Naive B cell (primary cell): ENCODE measurements around the gene RIN1. TPM values are rescaled to one million over a fixed set of nuclear protein-coding genes. Genes with fewer than 3 reads are reported as not detected.

Source experiments
- ATAC-seq, 2 donors: fragments of 150-1000 bp; cut with Tn5 transposase; 2 replicates each; pipeline ENCODE4 v1.10.0; 2021; ENCODE audit warnings: low read depth in 2 of 2, mild to moderate bottlenecking in 2 of 2, moderate library complexity in 2 of 2
- DNase-seq: peaks from one replicate; pipeline ENCODE4 v3.0.0; 2022
- H3K27ac Mint-ChIP-seq, 6 donors: one replicate each; pipeline ENCODE4 v1.8.0; 2020 to 2022; ENCODE audit warnings: mild to moderate bottlenecking in 6 of 6, mixed read lengths in 6 of 6, moderate library complexity in 5 of 6, inconsistent platforms in 2 of 6
- H3K27me3 Mint-ChIP-seq, 3 donors: one replicate each; pipeline ENCODE4 v1.8.0; 2021 to 2022; ENCODE audit warnings: mixed read lengths in 3 of 3, mild to moderate bottlenecking in 1 of 3
- H3K36me3 Mint-ChIP-seq, 2 donors: one replicate each; pipeline ENCODE4 v1.8.0; 2020 to 2022; ENCODE audit warnings: mixed read lengths in 2 of 2, inconsistent platforms in 1 of 2, mild to moderate bottlenecking in 1 of 2
- H3K4me1 Mint-ChIP-seq, 3 donors: one replicate each; pipeline ENCODE4 v1.8.0; 2020 to 2022; ENCODE audit warnings: mixed read lengths in 3 of 3, inconsistent platforms in 1 of 3, mild to moderate bottlenecking in 1 of 3, moderate library complexity in 1 of 3
- H3K4me3 Mint-ChIP-seq, 8 donors: one replicate each; pipeline ENCODE4 v1.8.0; 2020 to 2022; ENCODE audit warnings: mild to moderate bottlenecking in 8 of 8, mixed read lengths in 8 of 8, moderate library complexity in 8 of 8, inconsistent platforms in 2 of 8
- H3K9me3 Mint-ChIP-seq, 7 donors: one replicate each; pipeline ENCODE4 v1.8.0; 2020 to 2022; ENCODE audit warnings: mixed read lengths in 7 of 7, mild to moderate bottlenecking in 5 of 7, inconsistent platforms in 2 of 7, moderate library complexity in 1 of 7
- polyA plus RNA-seq, 6 donors: library from polyadenylated mRNA; unstranded; fragments of 300-500 nt; fragmentation: Illumina TruSeq; gene quantifications; one replicate each; pipeline ENCODE4 v1.2.3, GENCODE V29; 2021; ENCODE audit warnings: low read depth in 6 of 6

The RIN1 gene
- polyA plus RNA-seq, 6 donors from 2014 or later = 0.11 to 3.1 (median 0.51) TPM; not detected in 3

DNA sequence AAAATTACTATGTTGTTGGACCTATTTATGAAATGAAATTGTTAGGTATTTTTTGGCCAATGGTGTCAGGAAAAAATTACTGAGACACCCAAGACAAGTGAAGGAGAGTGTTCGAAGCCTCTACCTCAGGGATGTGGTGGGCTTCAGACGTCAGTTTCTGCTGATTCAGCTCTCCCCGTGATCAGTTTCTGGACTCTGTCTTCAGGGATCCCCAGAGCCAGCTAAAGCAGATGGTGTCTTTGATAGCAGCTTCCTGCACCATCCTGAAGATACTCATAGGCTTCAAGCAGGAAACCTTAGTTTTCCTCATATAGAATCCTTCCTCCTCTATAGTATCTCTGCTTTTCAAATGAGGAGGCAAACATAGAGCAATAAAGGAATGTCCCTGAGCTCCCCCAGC is 26.8 kb downstream of the RIN1 start:
- H3K36me3 Mint-ChIP-seq = no peaks in the 10 kb centered on the region
- no peaks in the 10 kb centered on the region for H3K9me3 Mint-ChIP-seq
- no peak for DNase-seq
- H3K4me3 Mint-ChIP-seq = no peak overlapping the region
- peaks cover 8 to 20% (median 13%) of the 10 kb centered on the region in 3 donors for H3K4me1 Mint-ChIP-seq
- no peak overlapping the region for H3K27ac Mint-ChIP-seq
- H3K27me3 Mint-ChIP-seq = peaks cover 4 to 11% (median 9%) of the 10 kb centered on the region in 3 donors
- ATAC-seq = no peak

DNA sequence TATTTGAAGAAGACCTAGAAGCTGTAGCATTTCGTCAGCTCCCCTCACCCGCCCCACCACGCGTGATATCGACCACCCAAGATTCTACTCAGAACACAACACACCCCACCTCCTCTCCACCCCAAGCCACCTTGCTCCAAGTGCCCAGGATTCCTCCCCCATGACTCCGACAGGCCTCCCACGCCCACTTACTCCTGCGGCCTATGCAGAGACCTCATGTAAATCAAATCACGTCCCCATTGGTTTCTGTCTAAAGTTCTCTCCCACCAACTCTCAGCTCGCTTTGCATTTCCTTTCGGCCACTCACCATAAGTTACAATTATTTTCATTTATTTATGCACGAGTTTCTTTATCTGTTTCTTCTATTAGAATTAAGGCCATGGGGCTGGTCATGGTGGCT is 33.6 kb downstream of the RIN1 start:
- no peak overlapping the region for H3K27ac Mint-ChIP-seq
- no peaks in the 10 kb centered on the region for H3K4me1 Mint-ChIP-seq
- H3K9me3 Mint-ChIP-seq = no peaks in the 10 kb centered on the region
- H3K36me3 Mint-ChIP-seq = no peaks in the 10 kb centered on the region
- H3K4me3 Mint-ChIP-seq = no peak overlapping the region
- peaks cover 6 to 13% (median 7%) of the 10 kb centered on the region in 3 donors for H3K27me3 Mint-ChIP-seq
- DNase-seq = no peak
- ATAC-seq = no peak

DNA sequence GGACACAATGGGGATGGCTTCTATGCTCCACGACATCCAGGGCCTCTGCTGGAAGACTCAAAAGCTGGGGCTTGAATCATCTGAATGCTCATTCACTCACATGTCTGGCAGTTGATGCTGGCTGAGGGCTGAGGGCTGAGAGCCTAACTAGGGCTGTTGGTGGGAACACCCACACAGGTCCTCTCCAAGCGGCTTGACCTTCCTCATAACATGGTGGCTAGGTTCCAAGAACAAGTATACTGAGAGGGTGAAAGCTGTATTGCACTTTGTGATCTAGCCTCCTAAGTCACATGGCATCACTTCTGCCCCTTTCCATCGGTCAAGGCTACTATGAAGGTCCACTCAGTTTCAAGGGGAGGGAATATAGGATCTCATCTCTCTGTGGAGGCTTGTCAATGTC is 37.0 kb downstream of the RIN1 start:
- no peak overlapping the region for H3K4me3 Mint-ChIP-seq
- ATAC-seq = no peak
- H3K9me3 Mint-ChIP-seq = peaks cover 0 to 1% (median 0%) of the 10 kb centered on the region in 7 donors
- peaks cover 0 to 4% (median 0%) of the 10 kb centered on the region in 3 donors for H3K4me1 Mint-ChIP-seq
- H3K36me3 Mint-ChIP-seq = no peaks in the 10 kb centered on the region
- peaks cover 4 to 26% (median 10%) of the 10 kb centered on the region in 3 donors for H3K27me3 Mint-ChIP-seq
- DNase-seq = no peak
- H3K27ac Mint-ChIP-seq = peak overlapping the region in 1 of 6 donors; percentile 31

DNA sequence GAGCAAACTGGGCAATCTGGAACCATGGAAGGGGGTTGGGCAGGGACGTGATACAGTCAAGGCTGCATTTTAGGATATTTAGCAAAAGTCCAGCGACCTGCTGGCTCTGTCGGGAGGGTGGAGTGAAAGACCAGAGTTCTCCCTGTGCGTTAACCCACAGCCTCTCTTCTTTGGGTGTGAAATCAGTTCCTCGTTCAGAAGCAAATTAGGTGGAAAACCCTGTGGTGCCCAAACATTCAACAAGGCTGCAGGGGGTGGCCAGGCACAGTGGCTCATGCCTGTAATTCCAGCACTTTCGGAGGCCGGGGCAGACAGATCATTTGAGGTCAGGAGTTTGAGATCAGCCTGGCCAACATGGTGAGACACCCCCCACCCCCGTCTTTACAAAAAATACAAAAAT is 38.6 kb downstream of the RIN1 start:
- peaks cover 3 to 11% (median 4%) of the 10 kb centered on the region in 3 donors for H3K4me1 Mint-ChIP-seq
- H3K9me3 Mint-ChIP-seq = peaks cover 0 to 1% (median 0%) of the 10 kb centered on the region in 7 donors
- H3K36me3 Mint-ChIP-seq = no peaks in the 10 kb centered on the region
- H3K4me3 Mint-ChIP-seq = no peak overlapping the region
- peaks cover 14 to 36% (median 23%) of the 10 kb centered on the region in 3 donors for H3K27me3 Mint-ChIP-seq
- no peak overlapping the region for H3K27ac Mint-ChIP-seq
- DNase-seq (no peak), ATAC-seq (no peak)

DNA sequence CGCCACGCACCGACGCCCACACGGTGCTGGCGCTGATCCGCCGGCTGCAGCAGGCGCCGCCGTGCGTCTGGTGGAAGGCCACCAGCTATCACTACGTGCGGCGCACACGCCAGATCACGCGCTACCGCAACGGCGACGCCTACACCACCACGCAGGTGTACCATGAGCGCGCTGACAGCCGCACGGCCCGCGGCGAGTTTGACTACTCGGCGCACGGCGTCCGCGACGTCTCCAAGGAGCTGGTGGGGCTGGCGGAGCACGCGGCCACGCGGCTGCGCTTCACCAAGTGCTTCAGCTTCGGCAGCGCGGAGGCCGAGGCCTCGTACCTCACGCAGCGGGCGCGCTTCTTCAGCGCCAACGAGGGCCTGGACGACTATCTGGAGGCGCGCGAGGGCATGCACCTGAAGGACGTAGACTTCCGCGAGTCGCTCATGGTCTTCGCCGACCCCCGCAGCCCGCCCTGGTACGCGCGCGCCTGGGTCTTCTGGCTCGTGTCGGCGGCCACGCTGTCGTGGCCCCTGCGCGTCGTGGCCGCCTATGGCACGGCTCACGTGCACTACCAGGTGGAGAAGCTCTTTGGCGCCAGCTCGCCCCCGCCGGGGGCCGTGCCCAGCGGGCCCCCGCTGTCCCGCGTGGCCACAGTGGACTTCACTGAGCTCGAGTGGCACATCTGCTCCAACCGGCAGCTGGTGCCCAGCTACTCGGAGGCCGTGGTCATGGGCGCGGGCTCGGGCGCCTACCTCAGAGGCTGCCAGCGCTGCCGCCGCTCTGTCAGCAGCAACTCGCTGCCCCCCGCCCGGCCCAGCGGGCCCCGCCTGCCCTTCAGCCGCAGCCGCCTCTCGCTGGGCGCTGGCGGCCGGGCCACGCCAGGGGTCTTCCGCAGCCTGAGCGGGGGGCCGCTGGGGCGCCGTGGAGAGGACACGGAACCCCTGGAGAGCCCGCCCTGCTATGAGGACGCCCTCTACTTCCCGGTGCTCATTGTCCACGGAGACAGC is 41.3 kb downstream of the RIN1 start:
- Mint-ChIP-seq H3K4me3 (peak overlapping the region in 1 of 8 donors; percentile 84), H3K27me3 (peaks cover 21 to 45% (median 28%) of the 10 kb centered on the region in 3 donors), H3K36me3 (no peaks in the 10 kb centered on the region), H3K9me3 (peaks cover 0 to 1% (median 0%) of the 10 kb centered on the region in 7 donors), H3K4me1 (peaks cover 15 to 20% (median 19%) of the 10 kb centered on the region in 3 donors), H3K27ac (no peak overlapping the region)
- DNase-seq = no peak
- ATAC-seq = no peak

DNA sequence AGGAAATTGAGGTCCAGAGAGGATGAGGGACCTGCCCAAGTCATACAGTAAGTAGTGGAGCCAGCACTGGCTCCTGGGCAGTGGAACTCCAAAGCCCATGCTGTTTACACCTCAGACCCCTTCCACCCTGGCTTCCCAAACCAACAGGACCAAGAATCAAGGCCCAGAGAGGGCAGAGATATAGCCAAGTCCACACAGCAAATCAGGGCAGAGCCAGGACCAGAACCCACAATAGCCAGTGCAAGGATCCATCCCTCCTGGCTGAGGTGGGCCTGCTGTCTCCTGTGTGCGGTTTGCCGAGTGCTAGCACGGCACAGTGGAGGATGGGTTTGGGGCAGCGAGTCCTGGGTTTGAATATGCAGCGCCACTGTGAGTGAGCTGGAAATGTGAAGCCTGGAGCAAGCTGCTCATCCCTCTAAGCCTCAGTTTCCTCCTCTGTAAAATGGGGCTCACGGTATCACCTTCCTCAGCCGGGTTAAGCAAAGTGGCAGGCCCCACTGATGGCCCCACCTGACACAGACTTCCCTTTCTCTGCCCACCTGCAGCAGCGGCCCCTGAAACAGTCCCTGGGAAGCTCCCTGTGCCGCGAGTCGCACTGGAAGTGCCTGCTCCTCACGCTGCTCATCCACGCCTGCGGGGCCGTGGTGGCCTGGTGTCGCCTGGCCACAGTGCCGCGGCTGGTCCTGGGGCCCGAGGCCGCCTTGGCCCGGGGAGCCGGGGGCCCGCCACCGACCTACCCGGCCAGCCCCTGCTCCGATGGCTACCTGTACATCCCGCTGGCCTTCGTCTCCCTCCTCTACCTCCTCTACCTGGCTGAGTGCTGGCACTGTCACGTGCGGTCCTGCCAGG is 42.2 kb downstream of the RIN1 start:
- H3K27ac Mint-ChIP-seq = no peak overlapping the region

DNA sequence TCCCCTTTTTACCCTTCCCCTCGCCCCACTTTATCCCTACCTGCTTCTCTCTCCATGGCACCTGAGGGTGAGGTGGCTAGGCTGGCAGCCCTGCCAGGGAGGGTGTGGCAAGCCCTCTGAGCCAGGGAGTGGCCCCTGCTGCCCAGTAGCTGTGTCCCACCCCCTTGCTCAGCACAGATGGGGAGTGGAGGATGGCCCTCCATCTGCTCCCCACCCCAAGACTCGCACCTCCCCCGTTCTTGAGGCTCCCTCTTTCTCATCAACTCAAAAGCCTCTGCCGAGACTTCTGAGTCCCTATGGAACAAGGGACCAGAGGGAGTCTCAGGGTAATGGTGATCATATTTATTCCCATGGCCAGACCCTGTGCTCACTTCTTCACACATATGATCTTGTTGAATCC is 42.9 kb downstream of the RIN1 start:
- Mint-ChIP-seq H3K4me1 (peaks cover 27 to 31% (median 30%) of the 10 kb centered on the region in 3 donors), H3K9me3 (peaks cover 0 to 1% (median 0%) of the 10 kb centered on the region in 7 donors), H3K36me3 (no peaks in the 10 kb centered on the region), H3K27me3 (peaks cover 23 to 45% (median 28%) of the 10 kb centered on the region in 3 donors), H3K4me3 (peak overlapping the region in 7 of 8 donors; percentile 16 to 87 (median 59)), H3K27ac (no peak overlapping the region)
- ATAC-seq = no peak
- no peak for DNase-seq

More for the DNA sequence above, 42.2 kb downstream of the RIN1 start:
- ATAC-seq (no peak), DNase-seq (no peak)
- H3K36me3 Mint-ChIP-seq = no peaks in the 10 kb centered on the region
- H3K9me3 Mint-ChIP-seq = peaks cover 0 to 1% (median 0%) of the 10 kb centered on the region in 7 donors
- peak overlapping the region in 4 of 8 donors; percentile 16 to 84 (median 57) for H3K4me3 Mint-ChIP-seq
- peaks cover 22 to 45% (median 28%) of the 10 kb centered on the region in 3 donors for H3K27me3 Mint-ChIP-seq
- H3K4me1 Mint-ChIP-seq = peaks cover 24 to 30% (median 28%) of the 10 kb centered on the region in 3 donors

DNA sequence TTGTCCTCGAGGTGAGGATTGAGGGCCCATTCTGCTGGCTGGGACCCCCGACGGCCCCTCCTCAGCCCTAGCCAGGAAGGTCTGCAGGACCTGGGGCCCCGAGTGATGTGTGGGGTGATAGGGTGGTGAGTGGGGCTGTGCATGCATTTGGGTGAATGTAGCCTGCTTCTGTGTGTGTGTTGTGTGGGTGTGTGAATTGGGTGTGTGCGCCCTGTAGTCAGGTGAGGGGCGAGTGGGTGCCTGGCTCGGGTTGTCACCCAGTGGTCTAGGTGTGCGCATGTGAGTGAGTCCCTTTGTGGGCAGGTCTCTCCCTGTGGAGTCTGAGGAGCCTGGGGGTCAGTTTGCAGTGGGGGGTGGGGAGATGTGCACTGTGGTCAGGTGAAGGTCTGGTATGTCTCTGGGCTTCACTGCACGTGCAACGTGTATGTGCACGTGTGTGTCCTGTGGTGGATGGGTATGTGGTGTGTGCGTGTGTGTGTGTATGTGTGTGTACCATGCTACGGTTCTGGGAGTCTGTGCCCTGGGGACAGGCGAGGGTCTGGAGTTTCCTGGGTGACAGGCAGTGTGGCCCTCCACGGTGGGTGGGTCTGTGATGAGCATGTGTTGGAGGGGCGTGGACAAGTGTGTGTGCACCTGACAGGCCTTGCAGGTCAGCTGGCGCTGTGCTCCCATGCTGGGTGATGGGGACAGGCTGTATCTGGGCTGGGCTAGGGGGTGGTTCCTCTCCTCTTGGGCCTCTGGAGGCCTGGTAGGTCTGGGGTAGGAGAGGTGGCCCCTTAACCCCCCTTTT is 43.5 kb downstream of the RIN1 start:
- peaks cover 23 to 45% (median 28%) of the 10 kb centered on the region in 3 donors for H3K27me3 Mint-ChIP-seq
- ATAC-seq (no peak), DNase-seq (no peak)
- H3K4me1 Mint-ChIP-seq = peaks cover 29 to 36% (median 31%) of the 10 kb centered on the region in 3 donors
- peak overlapping the region in 7 of 8 donors; percentile 10 to 89 (median 74) for H3K4me3 Mint-ChIP-seq
- H3K36me3 Mint-ChIP-seq = no peaks in the 10 kb centered on the region
- H3K9me3 Mint-ChIP-seq = peaks cover 0 to 1% (median 0%) of the 10 kb centered on the region in 7 donors
- peak overlapping the region in 2 of 6 donors; percentile 41 to 76 for H3K27ac Mint-ChIP-seq

DNA sequence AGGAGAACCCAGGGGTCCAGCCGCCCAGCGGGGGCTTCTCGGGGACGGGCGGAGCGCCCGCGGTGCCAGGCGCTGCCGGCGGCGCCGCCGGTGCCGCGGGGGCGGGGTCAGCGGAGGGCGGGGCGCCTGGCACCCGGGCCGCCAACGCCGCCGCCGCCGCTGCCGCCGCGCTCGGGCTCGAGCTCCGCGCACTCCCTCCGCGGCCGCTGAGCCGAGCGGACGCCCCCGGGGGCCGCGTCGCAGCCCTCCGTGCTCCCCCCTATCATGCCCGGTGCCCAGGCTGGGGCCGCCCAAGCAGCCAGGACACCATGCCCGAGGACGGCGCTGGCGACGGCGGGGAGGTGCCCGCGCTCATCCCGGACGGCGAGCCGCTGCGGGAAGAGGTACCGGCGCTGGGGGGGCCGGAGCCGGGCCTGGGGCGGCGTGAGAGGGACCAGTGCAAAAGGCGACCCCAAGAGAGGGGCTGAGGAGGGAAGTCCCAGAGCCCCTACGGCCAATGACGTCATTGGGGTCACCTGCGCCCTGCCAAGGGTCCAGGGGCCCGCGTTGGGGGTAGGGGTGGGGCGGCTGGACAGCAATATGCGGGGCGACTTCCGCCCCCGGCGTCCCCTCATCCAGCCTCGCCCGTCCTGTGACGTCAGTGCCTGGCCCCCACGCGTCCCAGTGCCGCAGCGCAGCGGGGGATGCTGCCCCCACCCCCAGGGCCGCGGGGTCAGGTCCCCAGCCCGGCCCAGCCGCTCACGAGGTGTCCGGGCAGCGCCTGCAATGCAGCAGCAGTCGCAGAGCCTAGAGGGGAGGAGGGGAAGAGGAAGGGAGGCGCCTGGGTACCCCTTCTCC is 44.3 kb downstream of the RIN1 start, which contains the start of gene TMEM151A:
Gene TMEM151A (plus strand): TSS at position 189 of the 837 bp plus-strand sequence. CDS start 120 bp downstream, at position 309.
- Mint-ChIP-seq H3K27me3 (peaks cover 23 to 40% (median 28%) of the 10 kb centered on the region in 3 donors), H3K27ac (peak within 1 kb of the TSS in 2 of 6 donors; percentile 41 to 76), H3K9me3 (peaks cover 0 to 1% (median 0%) of the 10 kb centered on the region in 7 donors), H3K36me3 (no peaks in the 10 kb centered on the region), H3K4me3 (peak within 1 kb of the TSS; percentile 84 to 97 (median 90)), H3K4me1 (peaks cover 33 to 42% (median 39%) of the 10 kb centered on the region in 3 donors)
- DNase-seq = no peak
- no peak for ATAC-seq

DNA sequence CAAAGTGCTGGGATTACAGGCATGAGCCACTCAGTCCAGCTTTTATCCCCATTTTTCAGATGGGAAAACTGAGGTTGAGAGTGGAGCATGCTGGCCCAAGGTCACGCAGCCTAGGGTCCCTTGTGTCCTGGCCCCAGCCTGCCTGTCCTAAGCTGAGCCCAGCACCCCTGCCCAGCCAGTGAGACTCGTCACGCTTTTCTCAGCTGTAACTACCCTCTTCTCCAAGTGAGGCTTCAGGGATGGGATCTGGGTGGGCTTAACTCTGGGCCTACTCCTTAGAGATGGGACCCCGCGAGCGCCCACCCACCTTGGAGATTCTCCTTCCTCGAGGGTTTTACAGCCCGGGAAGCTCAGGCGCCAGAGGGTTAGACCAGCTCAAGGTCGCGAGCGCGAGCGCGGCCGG is 44.9 kb downstream of the RIN1 start:
- DNase-seq (no peak), ATAC-seq (no peak)
- H3K4me1 Mint-ChIP-seq = peaks cover 33 to 45% (median 42%) of the 10 kb centered on the region in 3 donors
- H3K27me3 Mint-ChIP-seq = peaks cover 23 to 33% (median 23%) of the 10 kb centered on the region in 3 donors
- peaks cover 0 to under 1% (median 0%) of the 10 kb centered on the region in 7 donors for H3K9me3 Mint-ChIP-seq
- no peaks in the 10 kb centered on the region for H3K36me3 Mint-ChIP-seq
- H3K27ac Mint-ChIP-seq = no peak overlapping the region
- peak overlapping the region; percentile 45 to 97 (median 82) for H3K4me3 Mint-ChIP-seq

DNA sequence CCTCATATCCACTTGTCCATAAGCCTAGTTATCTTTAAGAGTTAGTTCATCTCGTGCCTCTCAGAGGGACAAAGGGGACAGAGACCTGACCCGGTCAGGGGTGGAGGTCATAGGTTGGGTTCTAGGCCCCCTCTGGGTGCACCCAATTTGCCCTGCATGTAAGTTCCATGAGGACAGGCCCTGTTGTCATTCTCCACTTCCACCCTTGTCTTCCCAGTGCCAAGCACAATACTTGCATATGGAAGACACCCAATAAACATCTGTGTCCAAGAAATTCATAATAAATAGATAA is 46.0 kb downstream of the RIN1 start:
- Mint-ChIP-seq H3K4me1 (peaks cover 35 to 45% (median 39%) of the 10 kb centered on the region in 3 donors), H3K4me3 (peak overlapping the region; percentile 84 to 98 (median 94)), H3K27ac (peak overlapping the region in 2 of 6 donors; percentile 59 to 84), H3K36me3 (no peaks in the 10 kb centered on the region), H3K27me3 (peaks cover 18 to 29% (median 23%) of the 10 kb centered on the region in 3 donors), H3K9me3 (no peaks in the 10 kb centered on the region)
- ATAC-seq (no peak), DNase-seq (no peak)
